G401.6 (cell line): ENCODE measurements around the gene SMCO4.

ENCODE experiments used
- FAIRE-seq: peaks from 2 replicates; lab custom pipeline; 2012; peaks lifted over from hg19 to GRCh38; lab: Jason Lieb, UNC

The SMCO4 gene

DNA sequence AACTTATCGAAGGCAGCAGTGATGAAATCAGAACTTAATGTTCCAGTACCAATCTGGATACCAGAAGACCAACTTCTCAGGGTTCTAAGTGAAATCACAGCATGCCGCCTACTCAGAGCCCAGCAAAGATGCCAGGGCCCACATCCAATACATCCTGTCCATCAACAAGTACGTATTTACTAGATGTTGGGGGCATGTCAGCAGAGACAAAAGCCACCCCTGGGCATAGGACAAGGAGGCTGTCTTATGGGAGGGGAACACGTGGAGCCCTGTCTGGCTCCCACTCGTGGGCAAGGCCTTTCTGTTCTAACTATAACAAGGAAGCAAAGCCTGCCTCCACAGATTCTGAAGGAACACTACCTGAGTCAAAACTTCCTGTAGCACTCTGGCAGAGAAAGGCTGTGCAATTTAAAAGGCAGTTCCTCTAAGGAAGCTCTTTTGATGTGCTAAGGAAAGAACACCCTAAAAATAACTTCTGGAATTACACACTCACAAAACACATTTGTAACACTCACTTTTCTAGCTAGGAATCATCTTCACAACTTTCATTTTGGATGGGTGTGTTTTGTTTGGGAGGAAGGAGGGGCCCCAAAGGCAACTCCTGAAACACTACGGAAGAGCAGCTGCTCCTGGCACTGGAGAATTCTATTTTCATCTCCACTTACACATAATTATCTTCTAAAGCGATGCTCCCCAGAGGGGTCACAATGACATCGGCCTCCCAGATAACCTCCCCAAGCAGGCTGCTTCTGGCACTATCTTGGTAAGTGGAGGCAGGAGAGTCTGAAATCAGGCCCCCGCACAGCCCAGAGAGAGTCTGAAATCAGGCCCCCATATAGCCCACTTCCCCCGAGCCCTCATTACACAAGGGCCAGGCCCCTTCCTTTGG lies 14.2 kb downstream of the SMCO4 start:
- no peak for FAIRE-seq

- no peak for FAIRE-seq
Observed at GRCh38 chr11:93528252-93528651, 14.9 kb downstream of the SMCO4 start.

GRCh38 chr11:93526641-93527583 lies 16.3 kb downstream of the SMCO4 start:
- FAIRE-seq = no peak

DNA sequence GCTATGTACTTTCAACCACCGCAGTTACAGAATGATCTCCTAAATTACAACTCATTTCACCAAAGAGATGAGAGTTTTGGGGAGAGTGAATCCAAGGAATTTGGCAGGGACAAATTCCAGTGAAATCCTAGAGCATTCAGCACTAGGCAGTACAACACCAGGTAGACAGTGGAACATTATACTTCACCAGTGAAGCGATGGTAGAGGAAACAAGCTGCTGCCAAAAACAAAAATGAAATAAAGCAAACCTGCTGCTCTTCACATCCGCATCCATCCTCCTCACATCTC lies 16.9 kb downstream of the SMCO4 start:
- no peak for FAIRE-seq

GRCh38 chr11:93525601-93526345 lies 17.4 kb downstream of the SMCO4 start:
- FAIRE-seq = no peak

GRCh38 chr11:93524858-93525257 lies 18.3 kb downstream of the SMCO4 start:
- no peak for FAIRE-seq

DNA sequence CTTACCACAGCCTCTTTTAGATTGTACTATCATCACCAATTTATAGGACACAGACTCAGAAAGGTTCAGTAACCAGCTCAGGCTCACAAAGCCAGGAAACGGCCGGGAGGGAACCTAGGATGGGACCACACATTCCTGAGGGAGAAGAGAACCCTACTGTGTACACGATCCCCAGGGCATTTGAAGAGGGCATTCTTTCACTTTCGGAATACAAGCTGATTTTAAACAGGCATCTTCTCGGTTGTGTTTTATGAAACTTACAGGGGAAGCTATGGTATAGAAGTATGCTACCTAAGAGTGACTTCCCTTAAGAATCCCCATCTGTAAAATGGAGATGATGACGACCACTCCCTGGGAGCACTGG lies 19.0 kb downstream of the SMCO4 start:
- no peak for FAIRE-seq

DNA sequence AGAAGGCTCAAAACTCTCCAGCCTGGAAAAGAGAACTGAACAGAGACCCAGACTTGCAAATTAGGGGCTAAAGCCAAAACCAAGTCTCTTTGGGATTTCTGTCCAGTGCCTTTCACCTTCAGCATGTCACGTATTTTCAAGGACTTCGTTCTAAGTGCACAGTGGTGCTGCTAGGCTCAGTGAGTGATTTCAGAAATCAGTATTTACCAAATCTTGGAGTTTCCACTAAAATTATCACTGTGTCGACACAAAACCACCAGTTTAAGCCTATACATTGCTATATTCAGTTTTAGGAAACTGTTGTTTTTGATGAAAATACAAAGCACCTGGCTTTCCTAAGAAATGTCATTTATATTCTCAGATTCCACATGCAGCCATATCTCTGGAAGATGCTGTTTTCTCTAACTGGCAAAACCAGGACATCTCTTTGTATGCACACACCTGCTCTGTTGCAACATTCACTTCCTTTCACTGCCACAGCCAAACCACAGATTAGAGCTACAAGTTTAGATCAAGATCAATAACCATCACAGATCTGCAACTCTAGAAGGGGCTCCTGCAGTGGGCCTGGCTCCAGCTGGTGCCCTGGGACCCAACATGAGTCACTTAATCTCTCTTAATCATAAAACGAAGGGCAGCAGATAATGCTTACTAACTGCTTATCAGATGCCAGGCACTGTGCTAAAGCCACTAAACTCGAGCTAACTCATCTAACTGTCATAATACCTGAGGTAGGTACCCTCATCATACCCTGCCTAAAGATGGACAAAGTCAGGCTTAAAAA lies 22.3 kb downstream of the SMCO4 start:
- FAIRE-seq = no peak

DNA sequence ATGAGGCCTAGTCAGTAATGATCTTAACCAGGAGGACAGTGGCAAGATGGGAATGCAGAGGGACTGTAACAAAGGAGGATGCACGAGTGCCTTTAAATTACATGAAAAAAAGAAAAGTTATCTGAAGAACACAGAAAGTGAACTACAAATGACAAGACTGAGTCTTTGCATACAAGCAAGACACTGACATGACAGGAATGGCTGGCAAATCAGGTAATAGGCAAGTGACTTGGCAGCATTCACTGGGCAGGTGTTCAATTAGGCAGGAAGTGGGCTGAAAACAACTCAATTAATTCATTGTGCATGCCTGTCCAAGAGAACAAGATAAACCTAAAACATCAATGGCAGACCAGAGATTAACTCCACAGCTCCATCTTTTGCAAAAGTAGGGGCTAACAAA lies 24.0 kb downstream of the SMCO4 start:
- FAIRE-seq = no peak

- FAIRE-seq = no peak
Observed at GRCh38 chr11:93518081-93518480, 25.1 kb downstream of the SMCO4 start.

DNA sequence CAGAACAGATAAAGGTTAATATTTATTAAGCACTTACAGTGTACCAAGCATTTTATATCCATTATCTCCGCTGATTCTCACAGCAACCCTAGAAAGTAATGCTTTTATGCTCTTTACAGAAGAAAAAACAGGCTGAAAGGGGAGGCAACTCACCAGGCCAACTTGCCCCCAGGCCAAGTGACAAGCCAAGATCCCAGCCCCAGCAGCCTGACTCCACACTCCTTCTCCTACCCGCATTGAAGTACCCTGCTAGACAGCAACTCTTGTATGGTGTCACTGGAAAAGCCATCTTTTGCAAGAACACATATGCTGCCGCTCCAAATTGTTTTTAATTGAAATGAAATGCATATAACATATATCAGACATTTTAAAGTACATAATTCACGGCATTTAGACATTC lies 25.6 kb downstream of the SMCO4 start:
- FAIRE-seq = no peak

GRCh38 chr11:93517041-93517440 lies 26.1 kb downstream of the SMCO4 start:
- FAIRE-seq = no peak

DNA sequence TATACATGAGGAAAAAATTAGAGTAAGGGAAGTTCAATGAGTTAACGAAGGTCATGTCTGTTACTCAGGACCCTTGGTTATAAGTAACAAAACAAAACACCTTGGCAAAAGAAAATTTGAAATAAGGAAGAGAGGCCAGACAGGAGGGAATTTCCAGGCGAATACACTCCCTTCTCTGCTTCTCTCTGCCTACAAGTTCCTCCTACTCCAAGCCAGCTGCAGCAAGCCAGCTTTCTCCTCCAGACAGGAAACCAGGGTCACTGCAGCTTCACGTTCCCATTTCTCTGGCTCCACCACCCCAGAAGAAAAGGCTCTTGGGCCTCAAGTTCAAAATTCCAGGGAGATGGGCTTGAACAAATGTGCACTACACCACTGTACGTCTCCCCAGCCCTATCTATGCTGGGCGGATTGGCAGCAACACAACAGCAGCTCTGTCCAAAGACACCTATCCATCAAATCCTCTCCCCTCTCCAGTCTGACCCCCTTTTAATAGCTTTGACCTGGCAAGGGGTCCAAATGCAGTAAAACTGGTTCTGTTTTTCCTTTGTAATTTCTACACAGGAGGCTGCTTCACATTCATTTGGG lies 27.7 kb downstream of the SMCO4 start:
- FAIRE-seq = no peak

DNA sequence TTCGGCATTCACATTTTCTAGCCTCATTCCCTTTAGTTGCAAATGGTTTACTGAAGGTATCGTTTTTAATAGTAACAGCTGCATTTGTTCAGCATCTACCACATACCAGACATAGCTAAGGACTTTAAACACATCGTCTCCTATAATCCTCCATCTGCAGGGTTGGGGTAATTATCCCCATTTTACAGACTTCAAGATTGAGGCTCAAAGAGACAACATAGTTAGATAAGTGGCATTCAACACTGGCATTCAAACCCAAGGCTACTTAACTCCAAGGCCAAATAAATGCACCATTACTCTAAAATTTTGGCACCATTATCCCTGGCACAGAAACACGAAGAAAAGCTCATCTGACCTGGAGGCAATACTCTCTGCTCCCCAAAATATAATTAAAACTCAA lies 28.5 kb downstream of the SMCO4 start:
- FAIRE-seq = no peak

DNA sequence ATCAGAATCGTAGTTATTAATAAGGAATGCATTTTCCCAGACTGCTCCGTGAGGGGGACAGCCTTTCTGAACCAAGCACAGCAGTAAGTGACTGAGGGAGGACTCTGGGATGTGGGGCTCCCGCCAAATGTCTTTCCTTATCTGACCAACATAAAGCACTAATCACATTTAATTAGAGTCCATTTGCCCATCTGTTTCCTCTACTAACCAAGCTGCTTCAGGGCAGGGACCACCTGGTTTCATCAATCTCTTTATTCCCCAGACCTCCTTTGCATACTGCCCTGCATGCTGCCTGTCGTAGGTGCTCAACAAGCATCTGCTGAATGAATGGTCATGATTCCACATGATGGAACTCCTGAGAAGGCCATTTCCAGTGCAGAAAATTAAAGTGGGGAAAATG lies 29.4 kb downstream of the SMCO4 start:
- no peak for FAIRE-seq

- no peak for FAIRE-seq
Observed at GRCh38 chr11:93512949-93513667, 30.1 kb downstream of the SMCO4 start.

GRCh38 chr11:93512073-93512475 lies 31.1 kb downstream of the SMCO4 start:
- no peak for FAIRE-seq

DNA sequence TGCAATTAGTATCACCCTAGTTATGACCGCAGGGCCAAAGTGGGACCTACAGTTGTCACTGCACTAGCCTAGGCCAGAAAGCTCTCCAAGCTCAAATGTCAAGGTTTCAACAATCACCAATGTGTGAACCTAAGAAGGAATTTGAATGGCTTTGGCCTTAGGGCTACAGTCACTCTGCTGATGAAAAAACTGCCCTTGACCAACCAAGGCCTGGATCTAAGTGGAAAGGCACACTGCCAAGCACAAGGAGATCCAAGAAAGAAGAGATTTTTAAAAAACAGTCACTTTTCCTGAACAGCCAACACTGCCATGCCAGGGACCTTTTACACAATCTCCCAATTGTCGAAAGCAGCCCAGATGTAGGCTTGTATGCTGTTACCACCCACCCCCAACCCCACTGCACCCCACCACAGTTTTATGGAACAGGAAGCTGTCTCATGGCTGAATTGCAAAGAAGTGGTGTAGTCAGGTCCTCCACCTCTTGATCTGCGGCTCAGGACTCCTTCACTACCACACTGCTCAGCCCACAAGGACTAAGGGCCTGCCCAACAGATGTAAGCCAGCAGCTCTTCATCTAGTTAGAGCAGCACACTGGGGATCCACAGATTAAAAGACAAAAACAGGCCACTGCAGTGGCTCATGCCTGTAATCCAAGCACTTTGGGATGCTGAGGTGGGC lies 32.9 kb downstream of the SMCO4 start:
- FAIRE-seq = no peak

- no peak for FAIRE-seq
Observed at GRCh38 chr11:93507517-93507916, 35.7 kb downstream of the SMCO4 start.

GRCh38 chr11:93505703-93506102 lies 37.5 kb downstream of the SMCO4 start:
- FAIRE-seq = no peak
